ENCODE data around the gene TNS3.

TNS3 gene

GRCh38 chr7:47440320-47440719 is 141.6 kb downstream of the TNS3 start:
- no peak for DNase-seq (ENCODE audit: low spot score)
- TF ChIP-seq CTCF (IDR thresholded peaks at IDR 0.05; ENCODE audit: extremely low read depth, insufficient read depth, missing control alignments): no peak
- in situ Hi-C loops (cut with MboI; ENCODE audit: low pct_unique_long_range_greater_than_20kb, low sequenced_read_pairs, unreplicated experiment): loop anchor here (25.0 kb wide), 1 partner anchor 372 kb away; no protein-coding TSS in a partner anchor

- TF ChIP-seq CTCF (IDR thresholded peaks at IDR 0.05; ENCODE audit: extremely low read depth, insufficient read depth, missing control alignments): no peak
- DNase-seq (ENCODE audit: low spot score): no peak
- in situ Hi-C loops (cut with MboI; ENCODE audit: low pct_unique_long_range_greater_than_20kb, low sequenced_read_pairs, unreplicated experiment): loop anchor here (25.0 kb wide), 1 partner anchor 373 kb away; no protein-coding TSS in a partner anchor
These were observed 142.7 kb downstream of the TNS3 start for GRCh38 chr7:47439181-47439667.

GRCh38 chr7:47438411-47439029 is 143.4 kb downstream of the TNS3 start:
- DNase-seq (ENCODE audit: low spot score): no peak
- TF ChIP-seq CTCF (IDR thresholded peaks at IDR 0.05; ENCODE audit: extremely low read depth, insufficient read depth, missing control alignments): no peak
- in situ Hi-C loops (cut with MboI; ENCODE audit: low pct_unique_long_range_greater_than_20kb, low sequenced_read_pairs, unreplicated experiment): loop anchor here (25.0 kb wide), 1 partner anchor 374 kb away; no protein-coding TSS in a partner anchor

GRCh38 chr7:47435889-47436312 is 146.0 kb downstream of the TNS3 start:
- DNase-seq (ENCODE audit: low spot score): no peak
- in situ Hi-C loops (cut with MboI; ENCODE audit: low pct_unique_long_range_greater_than_20kb, low sequenced_read_pairs, unreplicated experiment): loop anchor here (25.0 kb wide), 1 partner anchor 376 kb away; no protein-coding TSS in a partner anchor
- TF ChIP-seq CTCF (IDR thresholded peaks at IDR 0.05; ENCODE audit: extremely low read depth, insufficient read depth, missing control alignments): peak; percentile 38

- in situ Hi-C loops (cut with MboI; ENCODE audit: low pct_unique_long_range_greater_than_20kb, low sequenced_read_pairs, unreplicated experiment): loop anchor here (25.0 kb wide), 1 partner anchor 379 kb away; no protein-coding TSS in a partner anchor
- no peak for DNase-seq (ENCODE audit: low spot score)
These were observed 148.4 kb downstream of the TNS3 start for GRCh38 chr7:47433564-47433895.

More at GRCh38 chr7:47433564-47433895, 148.4 kb downstream of the TNS3 start:
- TF ChIP-seq CTCF (IDR thresholded peaks at IDR 0.05; ENCODE audit: extremely low read depth, insufficient read depth, missing control alignments): no peak
